Measurements from ENCODE around the gene ABCF1.

- TF ChIP-seq NFIC (IDR thresholded peaks at IDR 0.05): no peak; the same call in 1 of the 2 replicates
- TF ChIP-seq MAX (IDR thresholded peaks at IDR 0.05): no peak
- no peak for TF ChIP-seq EP300 (IDR thresholded peaks at IDR 0.05; ENCODE audit: borderline replicate concordance)
- no peak for TF ChIP-seq REST (IDR thresholded peaks at IDR 0.05; ENCODE audit: low read depth)
- TF ChIP-seq YY1 (IDR thresholded peaks at IDR 0.05; ENCODE audit: low read depth): no peak
- TF ChIP-seq ZBTB7A (IDR thresholded peaks at IDR 0.05; ENCODE audit: low read depth): peak; percentile 21
- no peak for TF ChIP-seq CEBPB (IDR thresholded peaks at IDR 0.05)
- no peak for TF ChIP-seq TAF1 (IDR thresholded peaks at IDR 0.05; ENCODE audit: low read depth)
- no peak for TF ChIP-seq CREB1 (IDR thresholded peaks at IDR 0.05; ENCODE audit: low read depth)
- TF ChIP-seq EGR1 (IDR thresholded peaks at IDR 0.05): no peak
- no peak for TF ChIP-seq FOXM1 (IDR thresholded peaks at IDR 0.05; ENCODE audit: borderline replicate concordance, low read depth)
- TF ChIP-seq TEAD4 (IDR thresholded peaks at IDR 0.05): no peak
- no peak for TF ChIP-seq RAD21 (IDR thresholded peaks at IDR 0.05; ENCODE audit: low read depth)
Measured at GRCh38 chr6:30555816-30556065, 15.5 kb upstream of the ABCF1 start.

Data from Ishikawa (cell line).